Measurements from ENCODE around the gene MAN1A1.

The MAN1A1 gene

DNA sequence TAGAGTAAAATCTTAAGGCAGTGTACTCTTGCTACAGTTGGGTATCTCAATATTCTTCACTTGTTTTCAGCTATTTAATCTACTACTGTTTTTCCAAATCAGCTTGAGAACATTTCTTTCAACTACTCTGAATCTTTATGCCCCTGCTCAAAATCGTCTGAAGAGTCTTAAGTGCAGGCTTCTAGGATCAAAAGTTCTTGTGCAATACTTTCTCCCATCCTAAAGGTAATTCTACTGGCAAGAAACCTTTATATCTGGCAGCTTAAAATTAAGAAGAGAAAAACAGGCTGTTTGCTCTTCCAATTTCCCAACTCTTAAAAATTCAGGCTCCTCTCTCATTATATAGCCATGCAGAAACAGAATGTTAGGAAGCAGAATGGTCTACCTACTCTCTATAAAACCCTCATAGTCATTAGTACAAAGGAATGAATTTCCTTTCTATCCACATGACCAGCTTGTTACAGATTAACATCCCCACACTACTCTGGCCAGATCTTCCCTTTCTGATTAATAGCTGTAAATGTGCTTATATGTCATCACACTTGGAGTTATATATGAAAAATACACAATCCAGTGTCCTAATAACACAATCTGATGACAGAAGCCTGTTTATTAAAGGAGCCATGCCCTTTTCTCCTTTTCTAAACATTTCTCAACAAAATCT lies 148.9 kb downstream of the MAN1A1 start:
- no peak for DNase-seq (ENCODE audit: low read depth in 1 of 2, low spot score in 1 of 2)
- no peak overlapping the region for H3K27ac ChIP-seq (replicated peaks)
- no peak overlapping the region for H3K4me3 ChIP-seq (replicated peaks; ENCODE audit: insufficient read depth, low read length)
- TF ChIP-seq POLR2AphosphoS5 (IDR thresholded peaks at IDR 0.05; ENCODE audit: low read depth): no peak
- TF ChIP-seq, protein P1, sequence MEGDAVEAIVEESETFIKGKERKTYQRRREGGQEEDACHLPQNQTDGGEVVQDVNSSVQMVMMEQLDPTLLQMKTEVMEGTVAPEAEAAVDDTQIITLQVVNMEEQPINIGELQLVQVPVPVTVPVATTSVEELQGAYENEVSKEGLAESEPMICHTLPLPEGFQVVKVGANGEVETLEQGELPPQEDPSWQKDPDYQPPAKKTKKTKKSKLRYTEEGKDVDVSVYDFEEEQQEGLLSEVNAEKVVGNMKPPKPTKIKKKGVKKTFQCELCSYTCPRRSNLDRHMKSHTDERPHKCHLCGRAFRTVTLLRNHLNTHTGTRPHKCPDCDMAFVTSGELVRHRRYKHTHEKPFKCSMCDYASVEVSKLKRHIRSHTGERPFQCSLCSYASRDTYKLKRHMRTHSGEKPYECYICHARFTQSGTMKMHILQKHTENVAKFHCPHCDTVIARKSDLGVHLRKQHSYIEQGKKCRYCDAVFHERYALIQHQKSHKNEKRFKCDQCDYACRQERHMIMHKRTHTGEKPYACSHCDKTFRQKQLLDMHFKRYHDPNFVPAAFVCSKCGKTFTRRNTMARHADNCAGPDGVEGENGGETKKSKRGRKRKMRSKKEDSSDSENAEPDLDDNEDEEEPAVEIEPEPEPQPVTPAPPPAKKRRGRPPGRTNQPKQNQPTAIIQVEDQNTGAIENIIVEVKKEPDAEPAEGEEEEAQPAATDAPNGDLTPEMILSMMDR (IDR thresholded peaks at IDR 0.05; ENCODE audit: insufficient read depth, low read length): no peak
- TF ChIP-seq REST (IDR thresholded peaks at IDR 0.05; ENCODE audit: insufficient replicate concordance, low read depth): no peak
- TF ChIP-seq GABPA (IDR thresholded peaks at IDR 0.05; ENCODE audit: low read depth): no peak
- TF ChIP-seq SPI1 (IDR thresholded peaks at IDR 0.05; ENCODE audit: borderline replicate concordance, low read depth): no peak
- H3K27me3 ChIP-seq (ENCODE audit: insufficient read depth, poor library complexity, severe bottlenecking): no peaks in the 10 kb centered on the region

GRCh38 chr6:119197271-119197670 lies 152.3 kb downstream of the MAN1A1 start:
- no peaks in the 10 kb centered on the region for H3K27me3 ChIP-seq (ENCODE audit: insufficient read depth, poor library complexity, severe bottlenecking)
- no peak overlapping the region for H3K27ac ChIP-seq (replicated peaks)
- no peak overlapping the region for H3K4me3 ChIP-seq (replicated peaks; ENCODE audit: insufficient read depth, low read length)
- no peak for DNase-seq (ENCODE audit: low read depth in 1 of 2, low spot score in 1 of 2)
- no peak for TF ChIP-seq REST (IDR thresholded peaks at IDR 0.05; ENCODE audit: insufficient replicate concordance, low read depth)
- TF ChIP-seq, protein P1 (IDR thresholded peaks at IDR 0.05; ENCODE audit: insufficient read depth, low read length): no peak
- no peak for TF ChIP-seq POLR2AphosphoS5 (IDR thresholded peaks at IDR 0.05; ENCODE audit: low read depth)
- TF ChIP-seq SPI1 (IDR thresholded peaks at IDR 0.05; ENCODE audit: borderline replicate concordance, low read depth): no peak
- no peak for TF ChIP-seq GABPA (IDR thresholded peaks at IDR 0.05; ENCODE audit: low read depth)

DNA sequence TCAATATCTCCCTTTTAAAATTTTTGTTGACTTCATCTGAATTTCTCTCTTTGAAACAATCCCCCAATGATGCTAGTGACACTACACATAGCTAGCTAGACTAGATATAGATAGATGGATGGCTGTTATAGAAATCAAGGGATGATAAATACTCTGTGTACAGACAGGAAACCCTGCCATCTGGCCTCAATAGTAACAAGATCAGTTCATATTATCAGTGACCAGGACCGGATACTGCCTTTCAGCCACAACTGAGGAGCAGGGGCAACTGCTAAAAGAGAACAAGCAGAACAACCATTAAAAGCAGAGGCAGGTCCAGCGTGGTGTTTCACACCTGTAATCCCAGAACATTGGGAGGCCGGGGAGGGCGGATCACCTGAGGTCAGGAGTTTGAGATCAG lies 152.8 kb downstream of the MAN1A1 start:
- TF ChIP-seq, protein P1 (IDR thresholded peaks at IDR 0.05; ENCODE audit: insufficient read depth, low read length): no peak
- TF ChIP-seq GABPA (IDR thresholded peaks at IDR 0.05; ENCODE audit: low read depth) (no peak), SPI1 (IDR thresholded peaks at IDR 0.05; ENCODE audit: borderline replicate concordance, low read depth) (no peak), POLR2AphosphoS5 (IDR thresholded peaks at IDR 0.05; ENCODE audit: low read depth) (no peak), REST (IDR thresholded peaks at IDR 0.05; ENCODE audit: insufficient replicate concordance, low read depth) (no peak)
- Histone ChIP-seq H3K27ac (replicated peaks) (no peak overlapping the region), H3K27me3 (ENCODE audit: insufficient read depth, poor library complexity, severe bottlenecking) (no peaks in the 10 kb centered on the region), H3K4me3 (replicated peaks; ENCODE audit: insufficient read depth, low read length) (no peak overlapping the region)
- no peak for DNase-seq (ENCODE audit: low read depth in 1 of 2, low spot score in 1 of 2)

Measured in HL-60 (cell line).